GM12878 (cell line): ENCODE data around the gene TBC1D5. TPM values are rescaled to one million over a fixed set of nuclear protein-coding genes. Genes with fewer than 3 reads are reported as not detected.

Experiments
- ATAC-seq: fragments of 200-7000 bp; cut with Tn5 transposase; 3 replicates; pipeline ENCODE4 v1.9.1; 2020; ENCODE audit warnings: mild to moderate bottlenecking, moderate library complexity
- BruUV-seq: library from RNA; stranded (reverse); fragments of 400-500 nt; replicated peaks from 2 replicates; lab custom pipeline; 2021; lab: Mats Ljungman, UMichigan
- CTCF ChIA-PET: fragments of 300-600 bp; sonication (Branson Sonifier 250); formaldehyde crosslinking; extraction: SDS; loops from one replicate; lab custom pipeline; 2021; ENCODE audit warnings: inconsistent platforms; lab: Yijun Ruan, JAX
- POLR2A ChIA-PET: fragments of 350-600 bp; formaldehyde crosslinking; extraction: SDS; loops from one replicate; lab custom pipeline; 2021; ENCODE audit warnings: inconsistent platforms; lab: Charles Lee
- RAD21 ChIA-PET: fragments of 300-600 bp; sonication (Branson Sonifier 250); formaldehyde crosslinking; loops from one replicate; lab custom pipeline; 2023; ENCODE audit warnings: antibody characterized with exemption; ENCODE audit not compliant: unreplicated experiment; lab: Charles Lee
- SMC1A ChIA-PET: fragments of 300-600 bp; sonication (Branson Sonifier 250); formaldehyde crosslinking; loops from one replicate; lab custom pipeline; 2023; ENCODE audit not compliant: unreplicated experiment, uncharacterized antibody; lab: Charles Lee
- DNase-seq: peaks from one replicate; pipeline ENCODE4 v3.0.0-alpha.2; 2011; ENCODE audit warnings: low read depth, low spot score
- FAIRE-seq: peaks from 3 replicates; lab custom pipeline; 2011; peaks lifted over from hg19 to GRCh38; lab: Jason Lieb, UNC
- H2AFZ ChIP-seq: 2 replicates; pipeline ENCODE4 v1.6.0; 2011; ENCODE audit warnings: low read depth, low read length, control low read depth; ENCODE audit not compliant: control insufficient read depth
- H3K27ac ChIP-seq: 2 replicates; pipeline ENCODE4 v1.5.1; 2011; ENCODE audit warnings: control low read depth; ENCODE audit not compliant: control insufficient read depth, insufficient read depth
- H3K27me3 ChIP-seq, 2 experiments: replicated peaks in 1 of 2; 2 replicates each; pipeline versions ENCODE4 v1.6.0 to v1.6.1; 2011; ENCODE audit warnings: low read length in 1 of 2; ENCODE audit not compliant: control insufficient read depth in 2 of 2, insufficient read depth in 2 of 2
- H3K36me3 ChIP-seq, 2 experiments: 2 replicates each; pipeline ENCODE4 v1.5.1; 2011; ENCODE audit warnings: low read length in 1 of 2; ENCODE audit not compliant: control insufficient read depth in 2 of 2, insufficient read depth in 2 of 2
- H3K4me1 ChIP-seq: 2 replicates; pipeline ENCODE4 v1.6.1; 2011; ENCODE audit warnings: mild to moderate bottlenecking, low read length, moderate library complexity, mixed read lengths; ENCODE audit not compliant: control insufficient read depth, insufficient read depth
- H3K4me2 ChIP-seq: 2 replicates; pipeline ENCODE4 v1.6.0; 2011; ENCODE audit warnings: control low read depth; ENCODE audit not compliant: control insufficient read depth, insufficient read depth
- H3K4me3 ChIP-seq: fragments of 200-600 bp; sonication (generic); 2 replicates; pipeline ENCODE4 v1.5.1; 2016
- H3K79me2 ChIP-seq: 2 replicates; pipeline ENCODE4 v1.6.0; 2011; ENCODE audit warnings: low read length; ENCODE audit not compliant: control insufficient read depth, insufficient read depth
- H3K9ac ChIP-seq: 2 replicates; pipeline ENCODE4 v1.8.0; 2011; ENCODE audit warnings: low read length, control low read depth, mixed read lengths; ENCODE audit not compliant: control insufficient read depth, insufficient read depth
- H3K9me3 ChIP-seq: replicated peaks from 3 replicates; pipeline ENCODE4 v1.5.1; 2011; ENCODE audit warnings: mild to moderate bottlenecking, low read length; ENCODE audit not compliant: control insufficient read depth, insufficient read depth
- H4K20me1 ChIP-seq: 2 replicates; pipeline ENCODE4 v1.6.0; 2011; ENCODE audit not compliant: control insufficient read depth, insufficient read depth
- BHLHE40 ChIP-seq, 2 experiments: fragments of 450-650 bp in 1 of 2; IDR thresholded peaks; 2 replicates each; pipeline ENCODE4 v1.6.1; 2011 to 2017; ENCODE audit warnings: low read depth in 2 of 2, borderline replicate concordance in 1 of 2, improper control_type of control experiment in 1 of 2, low read length in 1 of 2, mild to moderate bottlenecking in 1 of 2
- BMI1 ChIP-seq: fragments of 450-650 bp; IDR thresholded peaks from 2 replicates; pipeline ENCODE4 v1.6.1; 2016; ENCODE audit warnings: mild to moderate bottlenecking, moderate library complexity, borderline replicate concordance
- CBX3 ChIP-seq: fragments of 200-600 bp; sonication (generic); IDR thresholded peaks from 2 replicates; pipeline ENCODE4 v1.6.1; 2016; ENCODE audit warnings: low read depth, borderline replicate concordance
- CBX5 ChIP-seq: sonication (generic); IDR thresholded peaks from 2 replicates; pipeline ENCODE4 v1.6.1; 2016; ENCODE audit warnings: low read depth, moderate library complexity, mild to moderate bottlenecking, inconsistent platforms
- E2F4 ChIP-seq: IDR thresholded peaks from 2 replicates; pipeline ENCODE4 v1.6.1; 2012; ENCODE audit warnings: low read depth, low read length, improper control_type of control experiment
- E2F8 ChIP-seq: fragments of 450-650 bp; IDR thresholded peaks from 2 replicates; pipeline ENCODE4 v1.6.1; 2018; ENCODE audit warnings: mild to moderate bottlenecking, low read depth, moderate library complexity; ENCODE audit not compliant: partially characterized antibody
- ELK1 ChIP-seq: IDR thresholded peaks from 2 replicates; pipeline ENCODE4 v1.6.1; 2012; ENCODE audit warnings: low read depth, low read length, improper control_type of control experiment
- HCFC1 ChIP-seq: fragments of 150-350 bp; IDR thresholded peaks from 2 replicates; pipeline ENCODE4 v1.6.1; 2014; ENCODE audit warnings: low read length
- HDAC2 ChIP-seq: fragments of 200-600 bp; sonication (generic); IDR thresholded peaks from 2 replicates; pipeline ENCODE4 v1.6.1; 2017
- KLF5 ChIP-seq: fragments of 450-650 bp; IDR thresholded peaks from 2 replicates; pipeline ENCODE4 v1.6.1; 2014; ENCODE audit warnings: mild to moderate bottlenecking; ENCODE audit not compliant: partially characterized antibody
- MAX ChIP-seq: IDR thresholded peaks from 2 replicates; pipeline ENCODE4 v1.6.1; 2012; ENCODE audit warnings: low read depth, low read length, improper control_type of control experiment
- MXI1 ChIP-seq: fragments of 150-350 bp; IDR thresholded peaks from 2 replicates; pipeline ENCODE4 v1.6.1; 2011; ENCODE audit warnings: low read depth, mild to moderate bottlenecking, inconsistent platforms, low read length, improper control_type of control experiment
- POLR2A ChIP-seq: IDR thresholded peaks from 2 replicates; pipeline ENCODE4 v1.6.1; 2011; ENCODE audit warnings: low read depth, mild to moderate bottlenecking, low read length
- RAD21 ChIP-seq: IDR thresholded peaks from 2 replicates; pipeline ENCODE4 v1.6.1; 2011; ENCODE audit warnings: mild to moderate bottlenecking, low read depth, low read length, moderate library complexity; ENCODE audit not compliant: insufficient read depth
- USF2 ChIP-seq: IDR thresholded peaks from 2 replicates; pipeline ENCODE4 v1.6.1; 2011; ENCODE audit warnings: low read depth, low read length, improper control_type of control experiment, borderline replicate concordance
- WGBS: methylation state at CpG from one replicate; pipeline ENCODE4 v1.1.6; 2016; ENCODE audit warnings: low lambda C conversion rate; ENCODE audit not compliant: insufficient replicate concordance, insufficient coverage; ENCODE audit errors: missing lambda C conversion rate; 5-methylcytosine and 5-hydroxymethylcytosine counted together
- in situ Hi-C: fragments of 300-500 bp; cut with MboI; formaldehyde crosslinking; loops from 9 replicates; pipeline ENCODE4 v1.14.3; 2018; ENCODE audit warnings: mixed read lengths
- intact Hi-C: fragments of 100-400 bp; cut with micrococcal nuclease; formaldehyde crosslinking; loops from one replicate; pipeline ENCODE4 v1.14.2; 2022; ENCODE audit not compliant: unreplicated experiment
- polyA plus RNA-seq, 11 experiments: library from polyadenylated mRNA; depleted of rRNA in 4 of 11; unstranded in 6 of 11; stranded (reverse) in 5 of 11; fragments of >200 nt; fragmentation: Nextera tagmentation in 4 of 11; fragmentation: Illumina TruSeq in 1 of 11; extraction: Ambion mirVana in 4 of 11; extraction: Trizol in 1 of 11; gene quantifications; 1 replicate in 1 of 11; 2 replicates in 10 of 11; pipeline versions ENCODE4 v1.2.1 to v1.2.3, GENCODE V29; 2011 to 2016; ENCODE audit warnings: inconsistent platforms in 2 of 11, missing spikeins in 2 of 11, low read depth in 1 of 11
- total RNA-seq, 4 experiments: library from RNA; depleted of rRNA in 3 of 4; stranded (reverse); fragments of >200 nt in 3 of 4; fragmentation: Illumina TruSeq in 1 of 4; extraction: Trizol in 1 of 4; gene quantifications; 2 replicates each; pipeline versions ENCODE4 v1.2.1 to v1.2.3, GENCODE V29; 2013 to 2021

Gene TBC1D5
- total and polyA plus RNA-seq, 10 of the 15 experiments (the other 5 are each of a cell fraction or from before 2014, with no cell fraction given): 5.5 to 61.0 (median 43.8) TPM

DNA sequence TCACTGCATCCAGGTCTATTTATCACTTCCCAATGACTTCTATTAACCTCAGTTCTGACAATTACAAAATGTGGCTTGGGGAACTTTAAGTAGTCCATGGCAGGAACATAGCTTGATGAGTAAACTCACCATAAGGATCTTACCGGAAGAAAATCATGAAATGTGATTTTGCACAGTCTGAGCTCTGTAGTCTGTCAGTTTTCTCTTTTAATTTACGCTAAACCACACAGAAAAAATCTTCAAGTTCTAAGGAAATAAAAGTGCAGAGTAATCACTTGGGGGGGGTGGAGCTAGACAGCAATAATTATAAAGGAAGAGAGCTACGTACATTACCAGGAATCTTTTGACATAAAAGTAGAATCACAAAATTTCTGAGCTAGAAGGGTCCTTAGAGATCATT lies 9.2 kb downstream of the TBC1D5 start (continued):
- TF ChIP-seq BHLHE40 (IDR thresholded peaks at IDR 0.05; ENCODE audit: borderline replicate concordance in 1 of 2, low read depth in 2 of 2, low read length in 1 of 2) (no peak), HCFC1 (no peak), BMI1 (no peak), HDAC2 (no peak)

DNA sequence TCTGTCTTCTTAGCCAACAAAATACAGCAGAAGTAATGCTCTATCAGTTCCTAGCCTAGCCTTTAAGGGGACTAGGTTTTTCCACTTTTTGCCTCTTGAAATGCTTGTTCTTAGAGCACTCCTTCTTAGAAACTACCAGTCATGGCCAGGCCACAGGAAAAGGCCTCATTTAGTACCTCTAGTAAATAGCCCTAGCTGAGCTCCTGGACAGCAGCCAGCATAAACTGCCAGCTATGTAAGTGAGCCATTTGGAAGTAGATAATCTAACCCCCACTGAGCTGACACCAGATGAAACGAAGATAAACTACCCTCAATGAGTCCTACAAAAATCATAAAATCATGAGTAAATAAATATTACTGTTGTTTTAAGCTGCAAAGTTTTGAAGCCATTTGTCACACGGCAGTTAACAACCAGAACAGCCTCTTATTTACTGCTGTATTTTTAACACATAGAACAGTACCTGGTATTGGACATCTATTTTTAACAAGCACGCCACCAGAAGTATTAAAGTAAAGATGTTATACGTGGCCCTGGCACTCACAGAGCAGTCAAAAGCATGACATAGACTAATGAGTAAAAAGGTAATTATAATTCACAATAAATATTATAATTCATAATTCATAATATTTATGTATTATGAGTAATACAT lies 12.0 kb downstream of the TBC1D5 start:
- POLR2A ChIA-PET: interaction anchor here (1.0 kb wide), 1 partner anchor 13 kb away, joined by 3 read pairs; no protein-coding TSS in a partner anchor
- Histone ChIP-seq H3K4me3 (no peak overlapping the region), H3K4me2 (no peak overlapping the region), H4K20me1 (no peaks in the 10 kb centered on the region), H2AFZ (no peak overlapping the region), H3K79me2 (peaks cover 29% of the 10 kb centered on the region), H3K27me3 (no peaks in the 10 kb centered on the region), H3K9ac (no peak overlapping the region), H3K4me1 (no peaks in the 10 kb centered on the region), H3K9me3 (peaks cover 4% of the 10 kb centered on the region), H3K27ac (no peak overlapping the region), H3K36me3 (no peaks in the 10 kb centered on the region; a peak in 2 of 4 replicates)
- DNase-seq: no peak
- in situ Hi-C loops: no loop called here
- WGBS: 97% methylated on average over 4 of the region's 4 CpGs
- SMC1A ChIA-PET: interaction anchor here (1.0 to 1.1 kb wide), 3 partner anchors 16 to 29 kb away, joined by 3 to 5 read pairs (median 3); no protein-coding TSS in a partner anchor
- RAD21 ChIA-PET: interaction anchor here (1.1 kb wide), 1 partner anchor 110 kb away, joined by 4 read pairs; no protein-coding TSS in a partner anchor
- CTCF ChIA-PET: interaction anchor here (1.9 kb wide), 1 partner anchor 86 kb away, joined by 6 read pairs; no protein-coding TSS in a partner anchor
- peak; percentile 36 for ATAC-seq
- intact Hi-C loops: no loop called here
- no TSS peak for BruUV-seq
- no peak for FAIRE-seq
- TF ChIP-seq MXI1: no peak
- no peak for TF ChIP-seq CBX3
- TF ChIP-seq POLR2A: no peak
- no peak for TF ChIP-seq KLF5
- TF ChIP-seq MAX: no peak
- TF ChIP-seq E2F8: no peak
- TF ChIP-seq BMI1: no peak
- TF ChIP-seq RAD21: no peak
- TF ChIP-seq USF2: no peak
- no peak for TF ChIP-seq ELK1
- TF ChIP-seq CBX5: no peak
- TF ChIP-seq E2F4: no peak
